G401 (cell line): ENCODE measurements around the gene TMEM45A. TPM values are rescaled to one million over a fixed set of nuclear protein-coding genes. Genes with fewer than 3 reads are reported as not detected.
"Not testable (repeated sequence)": the region's sequence is repeated elsewhere in the genome, so short reads cannot be mapped to it uniquely, and the experiment has no call there.

Source experiments
- DNase-seq: peaks from one replicate; pipeline ENCODE4 v3.0.0-alpha.2; 2015; ENCODE audit warnings: low spot score
- in situ Hi-C: cut with HindIII; loops from 2 replicates; pipeline ENCODE4 v1.10.0; 2016; ENCODE audit warnings: low sequenced_read_pairs, mixed read lengths
- total RNA-seq: library from RNA; depleted of rRNA; stranded (reverse); fragments of >200 nt; shearing (Covaris generic); gene quantifications from 2 replicates; pipeline ENCODE4 v1.2.3, GENCODE V29; 2014

TMEM45A gene
- total RNA-seq, 1 experiment from 2014 or later: 2.2 TPM

GRCh38 chr3:100556673-100557310 is 64.4 kb downstream of the TMEM45A start:
- in situ Hi-C loops: no loop called here
- DNase-seq: no peak

GRCh38 chr3:100558233-100558632 is 65.8 kb downstream of the TMEM45A start:
- in situ Hi-C loops: no loop called here
- DNase-seq: no peak

DNA sequence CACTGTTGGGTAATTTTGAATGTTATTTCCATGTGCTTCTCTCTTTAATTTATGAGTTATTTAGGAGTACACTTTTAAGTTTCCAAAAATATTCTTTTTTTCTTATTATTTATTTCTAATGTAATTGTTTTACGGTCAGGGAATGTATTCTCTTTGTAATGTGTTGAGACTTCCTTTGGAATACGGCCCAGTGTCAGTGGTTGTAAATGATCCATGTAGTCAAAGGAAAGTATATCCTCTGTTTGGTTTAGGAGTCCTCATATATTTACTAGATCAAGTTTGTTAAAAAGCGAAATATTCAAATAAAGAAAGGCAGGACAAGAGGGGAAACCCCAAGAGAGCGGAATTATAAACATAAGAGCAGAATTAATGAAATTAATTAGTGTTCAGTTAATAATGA is 68.0 kb downstream of the TMEM45A start:
- in situ Hi-C loops: no loop called here
- no peak for DNase-seq

DNA sequence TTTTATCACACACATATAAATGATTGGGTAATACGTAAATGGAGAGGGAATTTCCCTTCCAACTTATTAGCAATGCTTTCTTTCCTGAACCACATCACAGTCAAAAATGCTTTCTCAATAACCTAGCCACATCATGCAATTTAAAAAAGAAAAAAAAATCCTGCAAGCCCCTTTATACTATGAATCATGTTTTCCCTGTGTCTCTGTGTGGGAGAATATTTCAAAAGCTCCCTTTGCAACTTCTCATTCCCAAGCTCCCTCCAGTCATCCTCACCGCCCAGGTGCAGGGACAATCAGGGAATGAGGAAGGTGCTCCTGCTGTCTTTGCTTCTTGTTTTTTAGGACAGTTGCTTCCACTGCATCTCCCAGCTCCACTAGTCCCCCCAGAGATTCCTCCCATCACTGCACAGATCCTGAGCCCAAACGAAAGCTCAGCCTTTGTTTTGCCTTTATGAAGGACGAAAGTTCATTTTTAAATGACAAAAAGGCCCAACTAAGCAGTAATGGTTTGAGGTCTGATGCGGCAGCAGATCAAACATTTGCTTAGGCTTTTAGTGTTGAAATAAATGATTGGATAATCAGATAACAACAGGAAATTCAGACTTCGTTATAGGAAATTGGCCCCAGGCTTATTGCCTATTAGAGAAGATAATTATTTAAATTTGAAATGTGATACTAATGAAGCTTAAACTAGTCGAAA is 69.2 kb downstream of the TMEM45A start:
- DNase-seq: no peak
- in situ Hi-C loops: no loop called here

DNA sequence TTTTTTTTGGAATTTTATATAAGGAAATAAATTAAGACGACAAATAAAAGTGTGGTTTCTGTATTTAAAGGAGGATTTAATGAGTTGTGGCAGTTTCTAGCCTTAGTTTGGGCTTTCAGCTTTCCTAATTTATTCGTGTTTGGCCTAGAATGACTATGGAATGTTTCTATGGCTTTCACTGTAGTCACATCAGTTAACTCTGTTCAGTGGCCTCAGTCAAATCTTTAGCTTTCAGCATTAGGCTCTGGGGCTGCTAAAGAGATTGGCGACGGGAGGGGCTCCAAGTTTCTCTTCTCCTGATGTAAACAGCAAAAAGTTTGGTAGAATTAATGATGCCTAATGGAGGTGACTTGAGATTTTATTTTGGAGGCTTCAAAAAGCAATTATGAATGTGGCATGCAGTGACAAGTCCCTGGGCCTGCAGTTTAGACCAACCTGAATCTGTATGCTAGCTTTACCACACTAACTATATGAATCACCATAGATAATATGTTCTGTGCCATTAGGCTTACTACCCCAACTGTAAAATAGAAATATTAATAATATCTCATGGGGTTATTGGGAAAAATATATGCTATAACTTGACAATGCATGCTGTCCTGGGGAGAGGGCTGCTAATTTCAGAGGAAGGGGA is 69.9 kb downstream of the TMEM45A start:
- in situ Hi-C loops: no loop called here
- DNase-seq: no peak

DNA sequence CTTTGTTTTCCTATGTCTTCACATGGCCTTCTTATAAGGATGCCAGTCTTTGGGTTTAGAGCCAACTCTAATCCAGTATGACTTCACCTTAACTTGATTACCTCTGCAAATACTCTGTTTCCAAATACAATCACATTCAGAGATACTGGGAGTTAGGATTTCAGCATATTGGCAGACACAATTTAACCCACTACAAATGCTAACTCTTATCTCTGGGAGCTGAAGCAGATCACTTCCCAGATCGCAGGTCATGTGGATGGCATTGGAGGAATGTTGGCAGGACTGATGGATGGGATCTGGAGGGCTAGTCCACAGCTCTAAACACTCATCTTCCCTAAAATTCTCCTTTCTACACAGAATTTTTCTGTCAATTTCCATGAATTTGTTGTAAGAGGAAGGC is 70.8 kb downstream of the TMEM45A start:
- no peak for DNase-seq
- in situ Hi-C loops: no loop called here

- no peak for DNase-seq
- in situ Hi-C loops: no loop called here
Measured at GRCh38 chr3:100563652-100564211, 71.3 kb downstream of the TMEM45A start.

DNA sequence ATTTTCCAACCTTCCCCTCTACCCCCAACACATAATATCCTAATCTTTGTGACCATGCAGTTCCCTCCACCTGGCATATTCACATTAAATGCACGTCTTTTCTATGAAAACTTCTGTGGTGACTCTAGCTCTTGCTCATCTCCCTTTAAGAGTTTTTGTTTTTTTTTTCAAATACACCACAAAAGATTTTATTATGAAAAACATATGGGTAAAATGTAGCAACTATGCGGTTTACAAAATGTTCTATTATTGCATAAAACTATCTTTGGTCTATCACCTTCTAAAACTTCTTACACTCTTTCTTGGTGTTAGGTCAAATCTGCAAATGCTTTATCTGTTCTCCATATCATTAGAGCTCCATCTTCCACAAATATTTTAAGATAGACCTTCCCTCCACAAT is 78.4 kb downstream of the TMEM45A start:
- in situ Hi-C loops: no loop called here
- DNase-seq: no peak

DNA sequence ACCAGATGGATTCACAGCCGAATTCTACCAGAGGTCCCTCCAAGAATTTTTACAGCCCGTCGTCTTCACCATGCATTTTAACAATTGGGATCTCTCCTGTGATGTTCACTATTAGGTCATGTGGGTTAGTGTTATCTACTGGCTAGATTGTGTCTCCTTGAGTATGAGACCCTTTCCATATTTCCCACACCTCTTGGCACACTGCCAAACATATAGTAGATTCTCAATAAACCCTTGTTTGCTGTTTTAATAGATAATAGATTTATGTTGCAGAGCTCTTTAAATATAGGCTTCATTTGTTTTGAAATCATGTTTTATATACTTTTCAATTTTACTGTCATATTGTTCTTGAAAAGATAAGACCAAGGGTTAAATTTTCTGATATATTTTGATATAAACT is 82.1 kb downstream of the TMEM45A start:
- in situ Hi-C loops: no loop called here
- no peak for DNase-seq

- in situ Hi-C loops: loop anchor here (25.0 kb wide), 2 partner anchors 113 to 238 kb away; partner anchors contain the start of gene NIT2
- DNase-seq: no peak
Measured at GRCh38 chr3:100575704-100576103, 83.3 kb downstream of the TMEM45A start.

GRCh38 chr3:100577382-100578008 is 85.1 kb downstream of the TMEM45A start:
- DNase-seq: no peak
- in situ Hi-C loops: loop anchor here (25.0 kb wide), 2 partner anchors 115 to 240 kb away; partner anchors contain the start of gene NIT2

GRCh38 chr3:100578646-100579045 is 86.2 kb downstream of the TMEM45A start:
- DNase-seq: no peak
- in situ Hi-C loops: loop anchor here (25.0 kb wide), 2 partner anchors 116 to 241 kb away; partner anchors contain the start of gene NIT2

DNA sequence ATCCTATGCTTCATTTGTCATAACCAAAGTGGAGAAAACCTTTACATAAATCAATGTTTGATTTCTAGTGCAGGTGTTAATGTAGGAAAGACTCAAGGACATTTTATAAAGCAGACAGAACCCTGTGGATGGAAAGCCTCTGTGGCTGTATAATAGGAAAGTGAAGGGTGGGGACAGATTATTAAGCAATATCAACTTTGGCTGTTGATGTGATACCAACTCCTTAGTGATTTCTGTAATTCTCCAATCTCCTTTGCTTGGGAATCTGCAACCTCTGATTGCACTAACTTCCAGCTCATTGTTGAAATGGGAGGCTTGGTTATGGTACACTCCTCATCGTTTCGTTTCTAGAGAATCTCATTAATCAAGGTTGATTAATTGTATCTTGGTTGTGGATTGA is 87.7 kb downstream of the TMEM45A start:
- in situ Hi-C loops: loop anchor here (25.0 kb wide), 2 partner anchors 118 to 243 kb away; partner anchors contain the start of gene NIT2
- no peak for DNase-seq

DNA sequence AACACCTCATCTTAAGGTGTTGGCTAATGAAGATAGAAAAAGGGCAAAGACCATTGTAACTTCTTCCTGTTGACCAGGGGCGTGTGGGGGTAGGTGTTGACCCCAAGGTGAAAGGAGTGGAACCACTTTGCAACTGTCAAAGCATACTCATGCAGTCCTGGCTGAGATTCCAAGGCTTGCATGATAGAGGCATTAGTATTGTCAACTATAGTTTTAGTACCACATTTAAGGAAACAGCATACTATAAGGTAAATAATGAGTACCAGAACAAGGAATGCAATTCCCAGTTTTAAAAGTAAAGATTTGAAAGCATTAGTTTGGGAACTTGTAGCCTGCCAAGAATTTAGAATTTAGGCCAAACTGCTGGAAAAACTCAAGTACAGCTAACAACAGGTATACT is 89.2 kb downstream of the TMEM45A start:
- DNase-seq: no peak
- in situ Hi-C loops: loop anchor here (25.0 kb wide), 2 partner anchors 119 to 244 kb away; partner anchors contain the start of gene NIT2

- in situ Hi-C loops: loop anchor here (25.0 kb wide), 2 partner anchors 120 to 245 kb away; partner anchors contain the start of gene NIT2
- DNase-seq: not testable (repeated sequence)
Measured at GRCh38 chr3:100582157-100582556, 89.7 kb downstream of the TMEM45A start.

DNA sequence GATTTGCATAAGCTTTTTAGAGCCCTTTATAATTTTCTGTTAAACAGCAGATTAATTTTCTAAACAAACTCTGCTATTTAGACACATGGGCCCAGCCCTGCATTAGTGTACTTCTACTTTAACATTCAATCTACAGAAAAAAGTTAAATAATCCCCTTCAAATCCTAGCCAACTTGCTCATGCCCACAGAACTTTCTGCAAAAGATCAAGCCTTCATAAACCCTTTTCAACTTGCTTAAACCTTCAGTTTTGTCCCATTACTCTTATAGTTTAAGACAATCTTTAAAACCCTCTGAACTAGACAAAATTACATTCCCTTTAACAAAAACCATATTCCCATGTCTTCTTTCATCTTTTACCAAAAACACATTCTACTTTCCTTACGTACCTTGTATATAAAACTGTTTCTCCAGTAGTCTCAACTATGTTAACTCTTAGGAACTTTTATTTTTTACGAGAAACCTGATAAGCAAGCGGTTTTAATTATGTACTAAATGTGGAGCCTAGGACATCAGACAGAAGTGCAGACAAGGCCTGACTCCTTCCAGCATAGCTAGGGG is 91.8 kb downstream of the TMEM45A start:
- in situ Hi-C loops: loop anchor here (25.0 kb wide), 2 partner anchors 122 to 247 kb away; partner anchors contain the start of gene NIT2
- no peak for DNase-seq

DNA sequence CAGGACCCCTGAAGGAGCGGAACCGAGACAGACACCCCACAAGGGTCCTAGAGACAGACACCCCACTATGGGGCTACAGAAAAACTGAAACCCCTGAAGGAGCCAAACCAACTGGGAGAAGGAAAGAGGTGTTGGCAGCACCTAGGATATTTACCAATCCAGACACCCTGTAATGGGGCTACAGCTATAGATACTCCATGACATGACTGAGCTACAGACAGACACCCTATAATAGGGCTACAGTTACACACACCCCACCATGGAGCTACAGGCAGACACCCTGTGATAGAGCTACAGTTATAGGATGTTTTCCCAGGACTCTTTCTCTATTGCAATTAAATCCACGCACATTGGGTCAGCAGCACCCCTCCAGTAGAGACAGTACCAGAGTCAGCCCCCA is 94.4 kb downstream of the TMEM45A start:
- in situ Hi-C loops: loop anchor here (25.0 kb wide), 2 partner anchors 125 to 250 kb away; partner anchors contain the start of gene NIT2
- no peak for DNase-seq

- no peak for DNase-seq
- in situ Hi-C loops: loop anchor here (25.0 kb wide), 2 partner anchors 126 to 251 kb away; partner anchors contain the start of gene NIT2
Measured at GRCh38 chr3:100588251-100588650, 95.8 kb downstream of the TMEM45A start.
